Fibroblast of villous mesenchyme (primary cell): ENCODE measurements around the gene CNFN. TPM values are rescaled to one million over a fixed set of nuclear protein-coding genes. Genes with fewer than 3 reads are reported as not detected.

Experiments
- DNase-seq: peaks from one replicate; pipeline ENCODE4 v3.0.0-alpha.2; 2010; ENCODE audit warnings: low read depth
- H3K4me3 ChIP-seq: 2 replicates; pipeline ENCODE4 v1.5.1; 2011; ENCODE audit warnings: low read depth, mild to moderate bottlenecking, low read length
- CTCF ChIP-seq: IDR thresholded peaks from 2 replicates; pipeline ENCODE4 v1.5.1; 2012; ENCODE audit warnings: low read depth, mild to moderate bottlenecking, low read length; ENCODE audit not compliant: insufficient read depth
- total RNA-seq: library from RNA; depleted of rRNA; stranded (reverse); fragments of >200 nt; gene quantifications from 2 replicates; pipeline ENCODE4 v1.2.3, GENCODE V29; 2012

Gene CNFN
- total RNA-seq, 1 donor, result not detected

- no peak for TF ChIP-seq CTCF
- H3K4me3 ChIP-seq, result no peak overlapping the region
- no peak for DNase-seq
These were observed 36.6 kb downstream of the CNFN start for GRCh38 chr19:42353341-42354015.

GRCh38 chr19:42352301-42353259 is 37.5 kb downstream of the CNFN start:
- H3K4me3 ChIP-seq, result no peak overlapping the region
- DNase-seq, result no peak
- TF ChIP-seq CTCF, result no peak

DNA sequence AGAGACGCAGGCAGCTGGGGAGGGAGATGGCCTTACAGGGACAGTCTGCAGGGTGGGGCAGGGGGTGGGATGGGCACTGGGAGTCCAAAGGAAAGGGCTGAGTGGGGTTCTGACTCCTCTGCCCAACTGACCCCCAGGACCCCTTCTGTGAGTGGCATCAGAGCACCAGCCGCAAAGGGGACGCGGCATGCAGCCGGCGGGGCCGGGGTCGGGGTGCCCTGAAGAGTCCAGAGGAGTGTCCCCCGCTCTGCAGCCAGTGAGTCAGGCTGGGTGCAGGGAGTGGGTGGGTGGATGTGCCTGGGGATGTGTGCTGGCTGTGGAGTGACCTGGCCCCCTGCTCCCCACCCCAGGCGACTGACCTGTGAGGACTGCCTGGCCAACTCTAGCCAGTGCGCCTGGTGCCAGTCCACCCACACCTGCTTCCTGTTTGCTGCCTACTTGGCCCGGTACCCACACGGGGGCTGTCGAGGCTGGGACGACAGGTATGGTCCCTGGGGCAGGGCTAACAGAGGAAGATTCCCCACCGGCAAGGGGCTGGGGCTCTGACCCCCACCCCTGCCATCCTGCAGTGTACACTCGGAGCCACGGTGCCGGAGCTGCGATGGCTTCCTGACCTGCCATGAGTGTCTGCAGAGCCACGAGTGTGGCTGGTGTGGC is 38.9 kb downstream of the CNFN start:
- TF ChIP-seq CTCF, result no peak
- no peak for DNase-seq
- no peak overlapping the region for H3K4me3 ChIP-seq

GRCh38 chr19:42350417-42350816 is 39.7 kb downstream of the CNFN start:
- no peak for TF ChIP-seq CTCF
- DNase-seq, result no peak
- no peak overlapping the region for H3K4me3 ChIP-seq

DNA sequence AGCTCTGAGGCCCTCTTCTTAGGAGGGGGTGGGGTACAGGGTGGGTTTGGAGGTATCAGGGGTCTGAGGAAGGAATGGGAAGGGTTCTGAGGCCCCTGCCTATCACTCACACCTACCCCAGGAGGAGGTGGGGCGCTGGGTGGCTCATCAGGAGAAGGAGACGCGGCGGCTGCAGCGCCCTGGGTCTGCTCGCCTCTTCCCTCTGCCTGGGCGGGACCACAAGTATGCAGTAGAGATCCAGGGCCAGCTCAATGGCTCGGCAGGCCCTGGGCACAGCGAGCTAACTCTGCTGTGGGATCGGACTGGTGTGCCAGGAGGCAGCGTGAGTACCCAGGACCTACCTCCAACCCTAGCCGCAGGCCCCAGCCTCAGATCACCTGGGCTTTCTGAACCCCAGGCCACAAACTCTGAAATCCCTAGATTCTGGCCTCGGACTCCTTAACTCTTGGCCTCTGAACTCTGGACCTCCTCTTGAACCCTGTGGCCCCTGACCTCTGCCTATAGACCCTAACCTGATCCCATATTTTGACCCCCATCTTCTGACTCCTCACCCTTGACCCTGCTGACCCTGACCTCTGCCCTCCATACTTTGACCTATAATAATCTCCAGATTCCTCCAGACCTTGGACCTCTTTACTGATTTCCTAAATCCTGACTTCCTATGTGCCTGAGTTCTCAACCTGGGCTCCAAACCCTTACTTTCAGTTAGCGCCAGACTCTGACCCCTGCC is 40.6 kb downstream of the CNFN start:
- DNase-seq, result no peak
- TF ChIP-seq CTCF, result no peak
- H3K4me3 ChIP-seq, result no peak overlapping the region

GRCh38 chr19:42348211-42348610 is 41.9 kb downstream of the CNFN start:
- H3K4me3 ChIP-seq, result no peak overlapping the region
- no peak for DNase-seq
- no peak for TF ChIP-seq CTCF
